H9 (cell line): ENCODE measurements around the gene APLP2. TPM values are rescaled to one million over a fixed set of nuclear protein-coding genes. Genes with fewer than 3 reads are reported as not detected.

Source experiments
- DNase-seq: peaks from one replicate; pipeline ENCODE4 v3.0.0-alpha.2; 2017
- H2AFZ ChIP-seq: one replicate; pipeline ENCODE4 v1.6.1; 2013; ENCODE audit warnings: mild to moderate bottlenecking, low read length, control low read depth, moderate library complexity
- H2AK5ac ChIP-seq: 2 replicates; pipeline ENCODE4 v1.6.1; 2013; ENCODE audit warnings: low read length, control low read depth, mixed read lengths; ENCODE audit not compliant: insufficient read length
- H2BK120ac ChIP-seq: one replicate; pipeline ENCODE4 v1.6.1; 2013; ENCODE audit warnings: low read depth, mild to moderate bottlenecking, low read length, control low read depth, inconsistent platforms; ENCODE audit not compliant: poor library complexity, severe bottlenecking
- H2BK12ac ChIP-seq: 2 replicates; pipeline ENCODE4 v1.6.1; 2013; ENCODE audit warnings: low read length, control low read depth, mixed read lengths, low read depth; ENCODE audit not compliant: insufficient read length
- H2BK15ac ChIP-seq: 2 replicates; pipeline ENCODE4 v1.6.1; 2013; ENCODE audit warnings: low read depth, low read length, control low read depth
- H2BK20ac ChIP-seq: one replicate; pipeline ENCODE4 v1.6.1; 2013; ENCODE audit warnings: low read depth, mild to moderate bottlenecking, low read length, control low read depth, inconsistent platforms; ENCODE audit not compliant: poor library complexity, severe bottlenecking
- H2BK5ac ChIP-seq: 2 replicates; pipeline ENCODE4 v1.6.1; 2013; ENCODE audit warnings: low read length, control low read depth, mixed read lengths; ENCODE audit not compliant: insufficient read length
- H3K14ac ChIP-seq: 2 replicates; pipeline ENCODE4 v1.6.1; 2013; ENCODE audit warnings: low read length, control low read depth; ENCODE audit not compliant: insufficient read depth
- H3K18ac ChIP-seq: 2 replicates; pipeline ENCODE4 v1.6.1; 2013; ENCODE audit warnings: low read depth, mild to moderate bottlenecking, mixed read lengths, low read length, control low read depth; ENCODE audit not compliant: insufficient read length
- H3K23ac ChIP-seq: 2 replicates; pipeline ENCODE4 v1.6.1; 2013; ENCODE audit warnings: low read length, control low read depth, mixed read lengths, low read depth; ENCODE audit not compliant: insufficient read length
- H3K23me2 ChIP-seq: 2 replicates; pipeline ENCODE4 v1.6.1; 2013; ENCODE audit warnings: low read depth, mild to moderate bottlenecking, mixed read lengths, low read length, control low read depth; ENCODE audit not compliant: insufficient read length, poor library complexity, severe bottlenecking
- H3K27ac ChIP-seq: 2 replicates; pipeline ENCODE4 v1.5.1; 2013; ENCODE audit warnings: low read length, control low read depth, mixed read lengths, low read depth; ENCODE audit not compliant: insufficient read length
- H3K27me3 ChIP-seq: 2 replicates; pipeline ENCODE4 v1.6.1; 2013; ENCODE audit warnings: low read length, control low read depth, inconsistent platforms; ENCODE audit not compliant: insufficient read depth
- H3K4ac ChIP-seq: 2 replicates; pipeline ENCODE4 v1.6.1; 2013; ENCODE audit warnings: low read depth, mild to moderate bottlenecking, control low read depth, inconsistent platforms, low read length, moderate library complexity
- H3K4me1 ChIP-seq: 2 replicates; pipeline ENCODE4 v1.6.1; 2013; ENCODE audit warnings: low read length, control low read depth, inconsistent platforms; ENCODE audit not compliant: insufficient read depth
- H3K4me2 ChIP-seq: 2 replicates; pipeline ENCODE4 v1.6.1; 2013; ENCODE audit warnings: low read length, control low read depth, mixed read lengths; ENCODE audit not compliant: insufficient read length, insufficient read depth
- H3K56ac ChIP-seq: 2 replicates; pipeline ENCODE4 v1.6.1; 2013; ENCODE audit warnings: low read depth, mild to moderate bottlenecking, mixed read lengths, low read length, control low read depth; ENCODE audit not compliant: insufficient read length
- H3K79me1 ChIP-seq: 2 replicates; pipeline ENCODE4 v1.6.1; 2013; ENCODE audit warnings: low read depth, mild to moderate bottlenecking, moderate library complexity, low read length, control low read depth, inconsistent platforms; ENCODE audit not compliant: insufficient read depth, poor library complexity, severe bottlenecking
- H3K79me2 ChIP-seq: 2 replicates; pipeline ENCODE4 v1.6.1; 2013; ENCODE audit warnings: low read length, control low read depth, inconsistent platforms; ENCODE audit not compliant: insufficient read depth
- H3K9ac ChIP-seq: 2 replicates; pipeline ENCODE4 v1.6.1; 2013; ENCODE audit warnings: low read length, control low read depth, mixed read lengths; ENCODE audit not compliant: insufficient read length; ENCODE audit errors: extremely low read depth
- H3K9me3 ChIP-seq: one replicate; pipeline ENCODE4 v1.6.1; 2013; ENCODE audit warnings: low read depth, low read length, inconsistent platforms; ENCODE audit not compliant: control insufficient read depth
- H3T11ph ChIP-seq: one replicate; pipeline ENCODE4 v1.6.1; 2013; ENCODE audit warnings: mild to moderate bottlenecking, low read length, control low read depth, inconsistent platforms
- H4K20me1 ChIP-seq: one replicate; pipeline ENCODE4 v1.6.1; 2013; ENCODE audit not compliant: control insufficient read depth, insufficient read length, insufficient read depth
- H4K5ac ChIP-seq: 2 replicates; pipeline ENCODE4 v1.6.1; 2013; ENCODE audit warnings: low read depth, mild to moderate bottlenecking, mixed read lengths, low read length, control low read depth; ENCODE audit not compliant: insufficient read length
- H4K8ac ChIP-seq: replicated peaks from 2 replicates; pipeline ENCODE4 v1.6.1; 2013; ENCODE audit warnings: low read length, control low read depth, mixed read lengths, low read depth; ENCODE audit not compliant: insufficient read length
- H4K91ac ChIP-seq: 2 replicates; pipeline ENCODE4 v1.6.1; 2013; ENCODE audit warnings: low read depth, mild to moderate bottlenecking, moderate library complexity, mixed read lengths, low read length, control low read depth; ENCODE audit not compliant: insufficient read length
- H3K27ac Mint-ChIP-seq, 3 experiments: 2 replicates in 2 of 3; 3 replicates in 1 of 3; pipeline ENCODE4 v1.8.0; 2020 to 2021; ENCODE audit warnings: mixed read lengths in 3 of 3, mild to moderate bottlenecking in 1 of 3, moderate library complexity in 1 of 3
- H3K27me3 Mint-ChIP-seq: 2 replicates; pipeline ENCODE4 v1.8.0; 2021; ENCODE audit warnings: low read depth, mild to moderate bottlenecking, moderate library complexity, mixed read lengths
- H3K36me3 Mint-ChIP-seq, 3 experiments: 2 replicates in 2 of 3; 3 replicates in 1 of 3; pipeline ENCODE4 v1.8.0; 2020 to 2021; ENCODE audit warnings: low read depth in 3 of 3, mixed read lengths in 3 of 3; ENCODE audit not compliant: insufficient read depth in 1 of 3
- H3K4me1 Mint-ChIP-seq, 2 experiments: 2 replicates each; pipeline ENCODE4 v1.8.0; 2020; ENCODE audit warnings: mixed read lengths in 2 of 2
- H3K4me3 Mint-ChIP-seq, 2 experiments: 2 replicates in 1 of 2; 3 replicates in 1 of 2; pipeline ENCODE4 v1.8.0; 2020 to 2021; ENCODE audit warnings: mild to moderate bottlenecking in 2 of 2, mixed read lengths in 2 of 2, moderate library complexity in 1 of 2
- H3K9me3 Mint-ChIP-seq, 2 experiments: 2 replicates in 1 of 2; 3 replicates in 1 of 2; pipeline ENCODE4 v1.8.0; 2020; ENCODE audit warnings: mild to moderate bottlenecking in 2 of 2, mixed read lengths in 2 of 2, moderate library complexity in 1 of 2
- WGBS: extraction: QIAGEN DNeasy Blood & Tissue Kit; methylation state at CpG from one replicate; pipeline ENCODE4 v1.1.7; 2013; ENCODE audit warnings: missing lambda C conversion rate, low lambda C conversion rate, mixed read lengths; ENCODE audit not compliant: insufficient read length; ENCODE audit errors: extremely low coverage; 5-methylcytosine and 5-hydroxymethylcytosine counted together
- total RNA-seq: library from RNA; stranded (reverse); gene quantifications from 2 replicates; pipeline ENCODE4 v1.2.1, GENCODE V29; 2021
- TF ChIP-seq, protein P1 (sequence below): fragments of 200-600 bp; sonication (generic); conservative IDR thresholded peaks from 3 replicates; pipeline ENCODE4 v1.8.0; 2021; ENCODE audit warnings: antibody characterized with exemption, mild to moderate bottlenecking

APLP2 gene
- total RNA-seq, 1 experiment from 2014 or later: 328 TPM

DNA sequence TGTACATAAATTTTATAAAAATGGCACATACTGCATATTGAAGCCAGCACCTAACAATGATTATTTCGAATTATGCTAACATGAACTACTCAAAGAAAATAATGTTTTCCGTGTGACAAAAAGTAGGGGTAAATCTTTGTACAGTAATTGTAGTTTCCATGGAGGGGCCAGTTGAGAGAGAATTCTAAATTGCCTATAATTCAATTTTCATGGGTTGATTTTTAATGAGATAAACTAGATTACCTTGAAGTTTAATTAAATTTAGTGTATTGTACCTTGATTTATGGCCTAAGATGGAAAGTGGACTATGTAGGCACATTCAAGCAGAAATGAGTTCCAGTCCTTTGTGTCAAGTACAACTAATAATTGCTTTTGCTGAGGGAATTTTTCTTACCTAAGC is 5.0 kb downstream of the APLP2 start:
- H2BK15ac ChIP-seq: no peak overlapping the region
- H3K9me3 ChIP-seq: no peaks in the 10 kb centered on the region
- Mint-ChIP-seq H3K27ac (no peak overlapping the region), H3K9me3 (peaks cover 0 to 2% of the 10 kb centered on the region in 2 experiments; a peak in 1 of 5 replicates), H3K27me3 (no peaks in the 10 kb centered on the region; the same call in 1 of the 2 replicates), H3K36me3 (peaks cover 3 to 7% (median 5%) of the 10 kb centered on the region in 3 experiments; a peak in 6 of 7 replicates), H3K4me3 (no peak overlapping the region), H3K4me1 (peaks cover 30 to 32% of the 10 kb centered on the region in 2 experiments)
- H3K27me3 ChIP-seq: no peaks in the 10 kb centered on the region
- no peak overlapping the region for H2BK120ac ChIP-seq
- no peak overlapping the region for H2BK5ac ChIP-seq
- no peak overlapping the region for H4K91ac ChIP-seq
- H4K20me1 ChIP-seq: no peaks in the 10 kb centered on the region
- no peak overlapping the region for H2AK5ac ChIP-seq
- DNase-seq: no peak
- H2AFZ ChIP-seq: no peak overlapping the region
- H3K14ac ChIP-seq: no peak overlapping the region
- H3T11ph ChIP-seq: no peak overlapping the region
- H2BK12ac ChIP-seq: no peak overlapping the region
- no peak overlapping the region for H4K5ac ChIP-seq
- no peak overlapping the region for H3K23ac ChIP-seq
- peaks cover 39% of the 10 kb centered on the region; the same call in 1 of the 2 replicates for H3K79me2 ChIP-seq
- no peak overlapping the region for H3K9ac ChIP-seq
- H3K56ac ChIP-seq: no peak overlapping the region
- H2BK20ac ChIP-seq: no peak overlapping the region
- no peak overlapping the region for H3K4me2 ChIP-seq
- no peak overlapping the region for H3K18ac ChIP-seq
- H3K23me2 ChIP-seq: peaks cover 7% of the 10 kb centered on the region
- H3K4ac ChIP-seq: no peak overlapping the region
- TF ChIP-seq, protein P1, sequence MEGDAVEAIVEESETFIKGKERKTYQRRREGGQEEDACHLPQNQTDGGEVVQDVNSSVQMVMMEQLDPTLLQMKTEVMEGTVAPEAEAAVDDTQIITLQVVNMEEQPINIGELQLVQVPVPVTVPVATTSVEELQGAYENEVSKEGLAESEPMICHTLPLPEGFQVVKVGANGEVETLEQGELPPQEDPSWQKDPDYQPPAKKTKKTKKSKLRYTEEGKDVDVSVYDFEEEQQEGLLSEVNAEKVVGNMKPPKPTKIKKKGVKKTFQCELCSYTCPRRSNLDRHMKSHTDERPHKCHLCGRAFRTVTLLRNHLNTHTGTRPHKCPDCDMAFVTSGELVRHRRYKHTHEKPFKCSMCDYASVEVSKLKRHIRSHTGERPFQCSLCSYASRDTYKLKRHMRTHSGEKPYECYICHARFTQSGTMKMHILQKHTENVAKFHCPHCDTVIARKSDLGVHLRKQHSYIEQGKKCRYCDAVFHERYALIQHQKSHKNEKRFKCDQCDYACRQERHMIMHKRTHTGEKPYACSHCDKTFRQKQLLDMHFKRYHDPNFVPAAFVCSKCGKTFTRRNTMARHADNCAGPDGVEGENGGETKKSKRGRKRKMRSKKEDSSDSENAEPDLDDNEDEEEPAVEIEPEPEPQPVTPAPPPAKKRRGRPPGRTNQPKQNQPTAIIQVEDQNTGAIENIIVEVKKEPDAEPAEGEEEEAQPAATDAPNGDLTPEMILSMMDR: no peak
- peaks cover 4% of the 10 kb centered on the region; the same call in 1 of the 2 replicates for H3K4me1 ChIP-seq
- H4K8ac ChIP-seq: no peak overlapping the region
- no CpG with 5 or more reads among the region's 2 CpGs for WGBS
- peaks cover 12% of the 10 kb centered on the region for H3K79me1 ChIP-seq
- H3K27ac ChIP-seq: no peak overlapping the region
